H1 (cell line): ENCODE data around the gene KLF14. TPM values are rescaled to one million over a fixed set of nuclear protein-coding genes. Genes with fewer than 3 reads are reported as not detected.

ENCODE experiments used
- CTCF ChIA-PET: fragments of 300-600 bp; sonication (Branson Sonifier 250); formaldehyde crosslinking; loops from one replicate; lab custom pipeline; 2021; ENCODE audit not compliant: partially characterized antibody; lab: Charles Lee
- POLR2A ChIA-PET: fragments of 300-600 bp; sonication (Branson Sonifier 250); formaldehyde crosslinking; loops from one replicate; lab custom pipeline; 2021; ENCODE audit warnings: inconsistent platforms; ENCODE audit not compliant: partially characterized antibody; lab: Charles Lee
- DNase-seq, 2 experiments: peaks; one replicate each; pipeline versions ENCODE4 v3.0.0 to v3.0.0-alpha.2; 2010 to 2022; ENCODE audit warnings: low spot score in 2 of 2, low read depth in 1 of 2, mixed read lengths in 1 of 2
- FAIRE-seq: peaks from 2 replicates; lab custom pipeline; 2011; peaks lifted over from hg19 to GRCh38; lab: Jason Lieb, UNC
- H2AFZ ChIP-seq: 2 replicates; pipeline ENCODE4 v1.8.1; 2012; ENCODE audit warnings: low read length, inconsistent platforms
- H2AK5ac ChIP-seq: 2 replicates; pipeline ENCODE4 v1.6.1; 2013; ENCODE audit warnings: low read depth, low read length
- H2BK120ac ChIP-seq: replicated peaks from 2 replicates; pipeline ENCODE3; 2013; ENCODE audit warnings: low read depth, low read length, inconsistent platforms
- H2BK12ac ChIP-seq: 2 replicates; pipeline ENCODE4 v1.6.1; 2013; ENCODE audit warnings: low read depth, low read length
- H2BK15ac ChIP-seq: 2 replicates; pipeline ENCODE4 v1.6.1; 2013; ENCODE audit warnings: low read length
- H2BK20ac ChIP-seq: 2 replicates; pipeline ENCODE4 v1.6.1; 2013; ENCODE audit warnings: low read length
- H2BK5ac ChIP-seq: 2 replicates; pipeline ENCODE4 v1.6.1; 2013; ENCODE audit warnings: low read depth, low read length
- H3K14ac ChIP-seq: 2 replicates; pipeline ENCODE4 v1.6.1; 2013; ENCODE audit warnings: inconsistent platforms; ENCODE audit not compliant: insufficient read length
- H3K18ac ChIP-seq: 2 replicates; pipeline ENCODE4 v1.6.1; 2013; ENCODE audit warnings: low read length; ENCODE audit errors: extremely low read depth
- H3K23ac ChIP-seq: 2 replicates; pipeline ENCODE4 v1.6.1; 2013; ENCODE audit warnings: inconsistent platforms; ENCODE audit not compliant: insufficient read length
- H3K23me2 ChIP-seq: 2 replicates; pipeline ENCODE4 v1.6.1; 2013; ENCODE audit warnings: low read depth, low read length
- H3K27ac ChIP-seq: 2 replicates; pipeline ENCODE4 v1.6.1; 2011; ENCODE audit warnings: low read depth, low read length, inconsistent platforms
- H3K27me3 ChIP-seq, 4 experiments: replicated peaks in 1 of 4; 1 replicate in 1 of 4; 2 replicates in 3 of 4; pipeline versions ENCODE4 v1.6.1 to v1.8.1; 2011 to 2013; ENCODE audit warnings: low read length in 3 of 4, mild to moderate bottlenecking in 3 of 4, inconsistent platforms in 2 of 4, mixed read lengths in 2 of 4, moderate library complexity in 1 of 4; ENCODE audit not compliant: control insufficient read depth in 3 of 4, insufficient read depth in 3 of 4; ENCODE audit errors: extremely low read depth in 1 of 4
- H3K36me3 ChIP-seq, 4 experiments: 2 replicates each; pipeline versions ENCODE4 v1.6.1 to v1.8.1; 2011 to 2013; ENCODE audit warnings: mild to moderate bottlenecking in 4 of 4, low read length in 3 of 4, moderate library complexity in 2 of 4, control low read depth in 1 of 4, inconsistent platforms in 1 of 4; ENCODE audit not compliant: insufficient read depth in 4 of 4, control insufficient read depth in 2 of 4
- H3K4ac ChIP-seq: replicated peaks from 2 replicates; pipeline ENCODE3; 2013; ENCODE audit warnings: low read length, low read depth, mixed read lengths, inconsistent platforms; ENCODE audit not compliant: insufficient read length
- H3K4me1 ChIP-seq, 4 experiments: replicated peaks in 1 of 4; 1 replicate in 1 of 4; 2 replicates in 3 of 4; pipeline versions ENCODE4 v1.6.1 to v1.8.1; 2011 to 2013; ENCODE audit warnings: low read length in 3 of 4, inconsistent platforms in 2 of 4, mixed read lengths in 1 of 4; ENCODE audit not compliant: insufficient read depth in 4 of 4, control insufficient read depth in 3 of 4
- H3K4me2 ChIP-seq, 2 experiments: 2 replicates each; pipeline versions ENCODE4 v1.6.1 to v1.8.1; 2011 to 2013; ENCODE audit warnings: low read depth in 2 of 2, low read length in 2 of 2, control low read depth in 1 of 2, inconsistent platforms in 1 of 2, mild to moderate bottlenecking in 1 of 2; ENCODE audit not compliant: insufficient read depth in 1 of 2
- H3K4me3 ChIP-seq, 4 experiments: fragments of 200-600, 300-600 bp in 1 of 4; sonication (generic), shearing (Covaris generic), sonication (Bioruptor Twin) in 1 of 4; 2 replicates each; pipeline versions ENCODE4 v1.5.1 to v1.8.1; 2011 to 2016; ENCODE audit warnings: low read length in 4 of 4, low read depth in 3 of 4, control low read depth in 2 of 4, inconsistent platforms in 2 of 4, mild to moderate bottlenecking in 2 of 4, mixed read lengths in 1 of 4, moderate library complexity in 1 of 4; ENCODE audit not compliant: insufficient read depth in 2 of 4; ENCODE audit errors: extremely low read depth in 1 of 4
- H3K56ac ChIP-seq: replicated peaks from 2 replicates; pipeline ENCODE3; 2013; ENCODE audit warnings: low read depth, mild to moderate bottlenecking, mixed read lengths, low read length, inconsistent platforms; ENCODE audit not compliant: insufficient read length
- H3K79me1 ChIP-seq: 2 replicates; pipeline ENCODE4 v1.6.1; 2013; ENCODE audit warnings: low read depth, low read length, control low read depth
- H3K79me2 ChIP-seq, 2 experiments: 2 replicates each; pipeline versions ENCODE4 v1.6.1 to v1.8.1; 2012 to 2013; ENCODE audit warnings: low read length in 2 of 2, mild to moderate bottlenecking in 2 of 2, inconsistent platforms in 1 of 2; ENCODE audit not compliant: insufficient read depth in 2 of 2, control insufficient read depth in 1 of 2
- H3K9ac ChIP-seq, 4 experiments: replicated peaks in 1 of 4; 1 replicate in 1 of 4; 2 replicates in 3 of 4; pipeline versions ENCODE4 v1.6.1 to v1.8.1; 2011 to 2013; ENCODE audit warnings: low read depth in 3 of 4, low read length in 3 of 4, control low read depth in 2 of 4, mild to moderate bottlenecking in 2 of 4, moderate library complexity in 2 of 4, inconsistent platforms in 1 of 4; ENCODE audit errors: extremely low read depth in 1 of 4
- H3K9me3 ChIP-seq, 2 experiments: 2 replicates each; pipeline versions ENCODE4 v1.6.1 to v1.8.1; 2012 to 2013; ENCODE audit warnings: mild to moderate bottlenecking in 2 of 2, moderate library complexity in 2 of 2, control low read depth in 1 of 2, inconsistent platforms in 1 of 2, low read depth in 1 of 2, low read length in 1 of 2, mixed read lengths in 1 of 2; ENCODE audit not compliant: insufficient read depth in 2 of 2
- H4K20me1 ChIP-seq, 2 experiments: replicated peaks in 1 of 2; 2 replicates each; pipeline versions ENCODE3 to v1.8.1; 2011 to 2013; ENCODE audit warnings: inconsistent platforms in 2 of 2, low read length in 2 of 2, mild to moderate bottlenecking in 1 of 2; ENCODE audit not compliant: insufficient read depth in 2 of 2, control insufficient read depth in 1 of 2
- H4K5ac ChIP-seq: 2 replicates; pipeline ENCODE4 v1.6.1; 2013; ENCODE audit warnings: low read length, low read depth, mixed read lengths, inconsistent platforms; ENCODE audit not compliant: insufficient read length
- H4K8ac ChIP-seq: 2 replicates; pipeline ENCODE4 v1.8.0; 2013; ENCODE audit warnings: mild to moderate bottlenecking, moderate library complexity, low read length, inconsistent platforms; ENCODE audit not compliant: insufficient read depth; ENCODE audit errors: extremely low read depth
- H4K91ac ChIP-seq: replicated peaks from 2 replicates; pipeline ENCODE3; 2013; ENCODE audit warnings: low read length, mixed read lengths, inconsistent platforms; ENCODE audit not compliant: insufficient read length
- CHD1 ChIP-seq: IDR thresholded peaks from 2 replicates; pipeline ENCODE4 v1.6.1; 2012; ENCODE audit warnings: low read depth, low read length, improper control_type of control experiment
- WGBS, 2 experiments: shearing (Covaris generic) in 1 of 2; methylation state at CpG; one replicate each; pipeline versions ENCODE4 v1.1.6 to v1.1.7; 2013 to 2015; ENCODE audit warnings: low lambda C conversion rate in 2 of 2, mixed read lengths in 2 of 2, inconsistent platforms in 1 of 2, low coverage in 1 of 2, missing lambda C conversion rate in 1 of 2; ENCODE audit not compliant: insufficient replicate concordance in 2 of 2, insufficient coverage in 1 of 2, insufficient read length in 1 of 2; ENCODE audit errors: extremely low coverage in 1 of 2, missing lambda C conversion rate in 1 of 2; 5-methylcytosine and 5-hydroxymethylcytosine counted together
- polyA plus RNA-seq, 7 experiments: library from polyadenylated mRNA; depleted of rRNA in 3 of 7; stranded (reverse) in 5 of 7; unstranded in 2 of 7; fragments of >200 nt in 5 of 7; fragments of 200-250 nt in 2 of 7; gene quantifications; 1 replicate in 5 of 7; 2 replicates in 1 of 7; 4 replicates in 1 of 7; pipeline versions ENCODE4 v1.2.1 to v1.2.3, GENCODE V29; 2011 to 2013; ENCODE audit warnings: missing spikeins in 2 of 7, mixed read lengths in 2 of 7
- total RNA-seq: library from RNA; stranded (reverse); fragmentation: NEBNext Ultra II Directional; extraction: Animal tissue kit (Norgen Biotek cat#: 25700); gene quantifications from 2 replicates; pipeline ENCODE4 v1.2.1, GENCODE V29; 2021

Gene KLF14
- total and polyA plus RNA-seq, 2 of the 8 experiments (the other 6 are each of a cell fraction or from before 2014, with no cell fraction given): 0.02 TPM; not detected in 1

- Histone ChIP-seq H3K4me1 (no peaks in the 10 kb centered on the region), H2AFZ (no peak overlapping the region), H3K56ac (no peak overlapping the region), H3K4me3 (no peak overlapping the region), H3K9me3 (no peaks in the 10 kb centered on the region; a peak in 1 of 4 replicates), H3K79me2 (no peaks in the 10 kb centered on the region), H3K79me1 (no peaks in the 10 kb centered on the region), H3K14ac (no peak overlapping the region), H3K4me2 (no peak overlapping the region), H3K18ac (no peak overlapping the region), H3K27ac (no peak overlapping the region), H2AK5ac (no peak overlapping the region), H2BK5ac (no peak overlapping the region), H4K20me1 (no peaks in the 10 kb centered on the region), H4K5ac (no peak overlapping the region), H3K4ac (no peak overlapping the region), H3K27me3 (no peaks in the 10 kb centered on the region), H2BK12ac (no peak overlapping the region), H3K23me2 (no peaks in the 10 kb centered on the region), H2BK15ac (no peak overlapping the region), H3K23ac (no peak overlapping the region), H3K9ac (no peak overlapping the region), H2BK20ac (no peak overlapping the region), H4K91ac (no peak overlapping the region), H3K36me3 (no peaks in the 10 kb centered on the region), H2BK120ac (no peak overlapping the region), H4K8ac (no peak overlapping the region)
- POLR2A ChIA-PET: no interaction called here
- TF ChIP-seq CHD1: no peak
- CTCF ChIA-PET: no interaction called here
- DNase-seq (no peak), FAIRE-seq (no peak)
- WGBS, 2 experiments: 100% methylated on average over 1 of the region's 2 CpGs; no CpG with 5 or more reads in 1 of the 2 experiments
Observed at GRCh38 chr7:130701650-130702049, 32.4 kb downstream of the KLF14 start.
